Keratinocyte (primary cell): ENCODE measurements around the gene SMIM45.

Experiments used
- DNase-seq: peaks from one replicate; pipeline ENCODE4 v3.0.0-alpha.2; 2011; ENCODE audit warnings: low read depth, missing footprints, low spot score
- FAIRE-seq: peaks from 2 replicates; lab custom pipeline; 2011; peaks lifted over from hg19 to GRCh38; lab: Jason Lieb, UNC
- H2AFZ ChIP-seq: 2 replicates; pipeline ENCODE4 v1.6.0; 2012; ENCODE audit warnings: low read length, control low read depth, inconsistent platforms; ENCODE audit not compliant: control insufficient read depth
- H3K27ac ChIP-seq: 2 replicates; pipeline ENCODE4 v1.5.1; 2011; ENCODE audit warnings: low read length; ENCODE audit not compliant: control insufficient read depth, insufficient read depth
- H3K27me3 ChIP-seq: 3 replicates; pipeline ENCODE4 v1.6.0; 2011; ENCODE audit warnings: low read length; ENCODE audit not compliant: control insufficient read depth, insufficient read depth; ENCODE audit errors: extremely low read depth
- H3K36me3 ChIP-seq, 2 experiments: 2 replicates in 1 of 2; 3 replicates in 1 of 2; pipeline ENCODE4 v1.5.1; 2011; ENCODE audit warnings: low read length in 2 of 2, mild to moderate bottlenecking in 1 of 2; ENCODE audit not compliant: control insufficient read depth in 2 of 2, insufficient read depth in 2 of 2; ENCODE audit errors: extremely low read depth in 1 of 2
- H3K4me1 ChIP-seq: 3 replicates; pipeline ENCODE4 v1.5.1; 2011; ENCODE audit warnings: low read length; ENCODE audit not compliant: control insufficient read depth, insufficient read depth; ENCODE audit errors: extremely low read depth
- H3K4me2 ChIP-seq: 3 replicates; pipeline ENCODE4 v1.6.0; 2011; ENCODE audit warnings: low read depth, low read length; ENCODE audit not compliant: control insufficient read depth, insufficient read depth; ENCODE audit errors: extremely low read depth
- H3K4me3 ChIP-seq, 3 experiments: fragments of 200-600 bp in 1 of 3; sonication (generic) in 1 of 3; 2 replicates in 2 of 3; 3 replicates in 1 of 3; pipeline ENCODE4 v1.5.1; 2011 to 2016; ENCODE audit warnings: low read length in 3 of 3, mild to moderate bottlenecking in 3 of 3, control low read depth in 2 of 3, inconsistent platforms in 1 of 3, low read depth in 1 of 3, mixed read lengths in 1 of 3, mixed run types in 1 of 3, moderate library complexity in 1 of 3; ENCODE audit not compliant: control insufficient read depth in 2 of 3, insufficient read depth in 2 of 3; ENCODE audit errors: extremely low read depth in 1 of 3
- H3K79me2 ChIP-seq: 2 replicates; pipeline ENCODE4 v1.6.0; 2012; ENCODE audit warnings: low read length; ENCODE audit not compliant: control insufficient read depth, insufficient read depth
- H3K9ac ChIP-seq: 3 replicates; pipeline ENCODE4 v1.6.0; 2011; ENCODE audit warnings: low read length; ENCODE audit not compliant: control insufficient read depth, insufficient read depth; ENCODE audit errors: extremely low read depth
- H3K9me1 ChIP-seq: 3 replicates; pipeline ENCODE4 v1.6.0; 2011; ENCODE audit warnings: low read length; ENCODE audit not compliant: control insufficient read depth, insufficient read depth; ENCODE audit errors: extremely low read depth
- H3K9me3 ChIP-seq: 2 replicates; pipeline ENCODE4 v1.5.1; 2012; ENCODE audit warnings: low read depth, low read length; ENCODE audit not compliant: control insufficient read depth
- H4K20me1 ChIP-seq: 3 replicates; pipeline ENCODE4 v1.6.0; 2011; ENCODE audit warnings: low read length; ENCODE audit not compliant: control insufficient read depth, insufficient read depth; ENCODE audit errors: extremely low read depth
- EZH2 ChIP-seq: IDR thresholded peaks from one replicate; pipeline ENCODE4 v1.6.1; 2012; ENCODE audit warnings: inconsistent platforms, mild to moderate bottlenecking, low read length, moderate library complexity
- dilution Hi-C: fragments of 300-500 bp; cut with MboI; formaldehyde crosslinking; loops from one replicate; pipeline ENCODE4 v1.7.0; 2020; ENCODE audit warnings: low sequenced_read_pairs; ENCODE audit not compliant: extremely low pct_ligation_motif_present
- TF ChIP-seq, protein P1 (sequence below), 3 experiments: IDR thresholded peaks in 1 of 3; conservative IDR thresholded peaks in 1 of 3; optimal IDR thresholded peaks in 1 of 3; 2 replicates in 2 of 3; 3 replicates in 1 of 3; pipeline versions ENCODE3 to v1.5.1; 2011; ENCODE audit warnings: low read length in 3 of 3, mild to moderate bottlenecking in 3 of 3, moderate library complexity in 2 of 3, control low read depth in 1 of 3, inconsistent platforms in 1 of 3; ENCODE audit not compliant: insufficient read depth in 2 of 3; ENCODE audit errors: extremely low read depth in 1 of 3

SMIM45 gene

DNA sequence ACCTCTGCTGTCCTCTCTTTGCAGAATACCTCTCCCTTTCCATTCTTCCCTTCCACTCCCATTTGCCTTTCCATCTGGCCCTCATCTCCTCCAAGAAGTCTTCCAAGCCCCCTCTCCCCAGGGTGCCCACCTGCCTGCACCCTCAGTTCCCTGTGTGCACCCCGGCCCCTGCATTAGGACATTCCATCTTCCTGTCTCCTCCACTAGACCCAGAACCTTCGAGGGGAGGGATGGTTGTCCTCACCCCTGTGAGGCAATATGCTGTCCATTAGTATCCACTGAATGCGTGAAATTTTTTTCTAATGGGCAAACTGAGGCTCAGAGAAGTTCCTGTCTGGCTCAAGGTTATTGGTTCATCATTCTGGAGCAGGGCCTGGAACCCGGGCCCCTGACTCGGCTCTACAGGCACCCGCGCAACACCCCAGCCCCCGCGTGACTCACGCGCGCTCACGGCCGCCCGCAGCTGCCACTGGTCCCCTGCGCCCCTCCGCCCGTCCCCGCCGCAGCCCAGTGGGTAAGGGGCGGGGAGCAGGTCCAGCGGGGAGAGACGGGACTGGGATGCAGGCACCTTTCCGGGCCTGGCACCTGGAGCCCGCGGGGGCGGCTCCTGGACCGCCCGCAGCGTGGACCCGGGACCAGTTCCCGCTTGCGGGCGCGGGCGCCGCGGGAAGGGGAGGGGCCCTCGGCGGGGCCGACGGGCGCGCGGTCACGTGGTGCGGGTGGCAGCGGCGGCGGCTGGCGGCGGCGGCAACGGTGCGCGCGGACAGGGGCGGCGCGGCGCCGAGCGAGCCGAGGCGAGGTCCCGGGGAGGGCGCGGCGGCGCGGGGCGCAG, 24.3 kb downstream of the SMIM45 start:
- no peak overlapping the region for H2AFZ ChIP-seq
- H3K9me1 ChIP-seq = no peaks in the 10 kb centered on the region
- H3K27ac ChIP-seq = no peak overlapping the region
- H3K4me2 ChIP-seq = peak overlapping the region; percentile 62
- H3K9ac ChIP-seq = no peak overlapping the region
- dilution Hi-C loops = no loop called here
- no peak for DNase-seq
- no peaks in the 10 kb centered on the region for H3K9me3 ChIP-seq
- H3K27me3 ChIP-seq = peaks cover 50% of the 10 kb centered on the region
- H3K36me3 ChIP-seq = no peaks in the 10 kb centered on the region
- no peaks in the 10 kb centered on the region for H3K79me2 ChIP-seq
- H3K4me3 ChIP-seq = peak overlapping the region in 2 of 3 experiments; percentile 22 to 46
- H4K20me1 ChIP-seq = peaks cover 2% of the 10 kb centered on the region
- no peaks in the 10 kb centered on the region for H3K4me1 ChIP-seq
- FAIRE-seq = no peak
- peak; percentile 66 for TF ChIP-seq EZH2
- TF ChIP-seq, protein P1, sequence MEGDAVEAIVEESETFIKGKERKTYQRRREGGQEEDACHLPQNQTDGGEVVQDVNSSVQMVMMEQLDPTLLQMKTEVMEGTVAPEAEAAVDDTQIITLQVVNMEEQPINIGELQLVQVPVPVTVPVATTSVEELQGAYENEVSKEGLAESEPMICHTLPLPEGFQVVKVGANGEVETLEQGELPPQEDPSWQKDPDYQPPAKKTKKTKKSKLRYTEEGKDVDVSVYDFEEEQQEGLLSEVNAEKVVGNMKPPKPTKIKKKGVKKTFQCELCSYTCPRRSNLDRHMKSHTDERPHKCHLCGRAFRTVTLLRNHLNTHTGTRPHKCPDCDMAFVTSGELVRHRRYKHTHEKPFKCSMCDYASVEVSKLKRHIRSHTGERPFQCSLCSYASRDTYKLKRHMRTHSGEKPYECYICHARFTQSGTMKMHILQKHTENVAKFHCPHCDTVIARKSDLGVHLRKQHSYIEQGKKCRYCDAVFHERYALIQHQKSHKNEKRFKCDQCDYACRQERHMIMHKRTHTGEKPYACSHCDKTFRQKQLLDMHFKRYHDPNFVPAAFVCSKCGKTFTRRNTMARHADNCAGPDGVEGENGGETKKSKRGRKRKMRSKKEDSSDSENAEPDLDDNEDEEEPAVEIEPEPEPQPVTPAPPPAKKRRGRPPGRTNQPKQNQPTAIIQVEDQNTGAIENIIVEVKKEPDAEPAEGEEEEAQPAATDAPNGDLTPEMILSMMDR (optimal IDR thresholded peaks at IDR 0.05 in 1 of 3, IDR thresholded peaks at IDR 0.05 in 1 of 3, conservative IDR thresholded peaks at IDR 0.05 in 1 of 3; ENCODE audit: extremely low read depth in 1 of 3, insufficient read depth in 2 of 3, low read length in 3 of 3) = no peak

DNA sequence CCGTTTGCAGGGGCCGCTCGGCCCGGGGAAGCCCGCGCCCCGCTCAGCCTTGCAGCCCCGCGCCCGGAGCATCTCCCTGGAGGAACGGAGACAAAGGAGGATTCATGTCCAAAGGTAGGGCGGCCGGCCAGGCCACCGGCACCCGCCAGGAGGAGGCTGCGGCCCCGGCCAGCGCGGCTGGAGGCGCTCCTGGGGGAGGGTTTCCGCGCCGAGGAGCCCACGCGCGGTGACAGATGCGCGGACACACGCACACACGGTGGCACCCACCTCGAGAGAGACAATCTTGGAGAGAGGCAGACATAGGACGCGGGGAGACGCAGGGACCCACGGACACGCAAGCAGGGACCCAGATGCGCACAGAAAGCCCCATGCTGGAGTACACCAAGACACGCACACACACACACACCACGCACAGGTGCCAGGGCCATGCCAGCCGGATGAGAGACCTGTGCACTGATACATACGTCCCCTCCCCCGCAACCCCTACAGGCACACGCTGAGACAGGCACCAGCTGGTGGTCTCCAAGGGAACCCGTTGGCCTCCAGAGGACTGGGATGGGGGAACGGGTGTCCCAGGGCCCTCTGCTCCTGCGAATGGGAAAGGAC, 25.1 kb downstream of the SMIM45 start:
- DNase-seq (no peak), FAIRE-seq (no peak)
- Histone ChIP-seq H4K20me1 (peaks cover 2% of the 10 kb centered on the region), H2AFZ (no peak overlapping the region), H3K9ac (no peak overlapping the region), H3K9me1 (no peaks in the 10 kb centered on the region), H3K4me2 (peak overlapping the region; percentile 60), H3K79me2 (no peaks in the 10 kb centered on the region), H3K4me1 (no peaks in the 10 kb centered on the region), H3K36me3 (no peaks in the 10 kb centered on the region), H3K9me3 (no peaks in the 10 kb centered on the region), H3K27ac (no peak overlapping the region), H3K4me3 (peak overlapping the region in 1 of 3 experiments; percentile 20), H3K27me3 (peaks cover 49% of the 10 kb centered on the region)
- dilution Hi-C loops = no loop called here
- TF ChIP-seq EZH2 = peak; percentile 83
- TF ChIP-seq, protein P1 (optimal IDR thresholded peaks at IDR 0.05 in 1 of 3, IDR thresholded peaks at IDR 0.05 in 1 of 3, conservative IDR thresholded peaks at IDR 0.05 in 1 of 3; ENCODE audit: extremely low read depth in 1 of 3, insufficient read depth in 2 of 3, low read length in 3 of 3) = no peak
